PFSK-1 (cell line): Measurements from ENCODE around the gene AMER2.

Experiments
- POLR2AphosphoS5 ChIP-seq: IDR thresholded peaks from 2 replicates; pipeline ENCODE4 v1.6.1; 2012; ENCODE audit warnings: low read depth, mild to moderate bottlenecking, control low read depth, low read length, moderate library complexity
- TAF1 ChIP-seq: IDR thresholded peaks from 2 replicates; pipeline ENCODE4 v1.6.1; 2012; ENCODE audit warnings: low read length, control low read depth, borderline replicate concordance; ENCODE audit not compliant: insufficient read depth
- TF ChIP-seq, protein P1 (sequence below), 2 experiments: IDR thresholded peaks; 2 replicates each; pipeline versions ENCODE4 v1.6.1 to v1.8.0; 2011 to 2012; ENCODE audit warnings: low read depth in 2 of 2, low read length in 2 of 2, control low read depth in 1 of 2, inconsistent platforms in 1 of 2, mild to moderate bottlenecking in 1 of 2, moderate library complexity in 1 of 2; ENCODE audit not compliant: insufficient read depth in 1 of 2

GRCh38 chr13:25172303-25172630 is 179 bp upstream of the AMER2 start:
- TF ChIP-seq POLR2AphosphoS5 (no peak), TAF1 (no peak)
- TF ChIP-seq, protein P1, sequence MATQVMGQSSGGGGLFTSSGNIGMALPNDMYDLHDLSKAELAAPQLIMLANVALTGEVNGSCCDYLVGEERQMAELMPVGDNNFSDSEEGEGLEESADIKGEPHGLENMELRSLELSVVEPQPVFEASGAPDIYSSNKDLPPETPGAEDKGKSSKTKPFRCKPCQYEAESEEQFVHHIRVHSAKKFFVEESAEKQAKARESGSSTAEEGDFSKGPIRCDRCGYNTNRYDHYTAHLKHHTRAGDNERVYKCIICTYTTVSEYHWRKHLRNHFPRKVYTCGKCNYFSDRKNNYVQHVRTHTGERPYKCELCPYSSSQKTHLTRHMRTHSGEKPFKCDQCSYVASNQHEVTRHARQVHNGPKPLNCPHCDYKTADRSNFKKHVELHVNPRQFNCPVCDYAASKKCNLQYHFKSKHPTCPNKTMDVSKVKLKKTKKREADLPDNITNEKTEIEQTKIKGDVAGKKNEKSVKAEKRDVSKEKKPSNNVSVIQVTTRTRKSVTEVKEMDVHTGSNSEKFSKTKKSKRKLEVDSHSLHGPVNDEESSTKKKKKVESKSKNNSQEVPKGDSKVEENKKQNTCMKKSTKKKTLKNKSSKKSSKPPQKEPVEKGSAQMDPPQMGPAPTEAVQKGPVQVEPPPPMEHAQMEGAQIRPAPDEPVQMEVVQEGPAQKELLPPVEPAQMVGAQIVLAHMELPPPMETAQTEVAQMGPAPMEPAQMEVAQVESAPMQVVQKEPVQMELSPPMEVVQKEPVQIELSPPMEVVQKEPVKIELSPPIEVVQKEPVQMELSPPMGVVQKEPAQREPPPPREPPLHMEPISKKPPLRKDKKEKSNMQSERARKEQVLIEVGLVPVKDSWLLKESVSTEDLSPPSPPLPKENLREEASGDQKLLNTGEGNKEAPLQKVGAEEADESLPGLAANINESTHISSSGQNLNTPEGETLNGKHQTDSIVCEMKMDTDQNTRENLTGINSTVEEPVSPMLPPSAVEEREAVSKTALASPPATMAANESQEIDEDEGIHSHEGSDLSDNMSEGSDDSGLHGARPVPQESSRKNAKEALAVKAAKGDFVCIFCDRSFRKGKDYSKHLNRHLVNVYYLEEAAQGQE (IDR thresholded peaks at IDR 0.05; ENCODE audit: insufficient read depth in 1 of 2, low read depth in 2 of 2, low read length in 2 of 2), result no peak
